H7 (cell line): ENCODE data around the gene DECR2. TPM values are rescaled to one million over a fixed set of nuclear protein-coding genes. Genes with fewer than 3 reads are reported as not detected.

Source experiments
- DNase-seq: peaks from one replicate; pipeline ENCODE4 v3.0.0; 2012
- H3K27me3 ChIP-seq: 2 replicates; pipeline ENCODE4 v1.6.0; 2011; ENCODE audit warnings: mild to moderate bottlenecking, low read length; ENCODE audit not compliant: control insufficient read depth, insufficient read depth
- H3K36me3 ChIP-seq: replicated peaks from 2 replicates; pipeline ENCODE4 v1.5.1; 2011; ENCODE audit warnings: low read length; ENCODE audit not compliant: control insufficient read depth, insufficient read depth
- H3K4me3 ChIP-seq: 2 replicates; pipeline ENCODE4 v1.5.1; 2011; ENCODE audit warnings: low read depth, mild to moderate bottlenecking, control low read depth, low read length, moderate library complexity; ENCODE audit not compliant: insufficient read depth
- total RNA-seq: library from RNA; depleted of rRNA; stranded (reverse); fragments of >200 nt; shearing (Covaris generic); gene quantifications from 2 replicates; pipeline ENCODE4 v1.2.3, GENCODE V29; 2014; rRNA removed

Gene DECR2
- 20.1 and 21.4 TPM in 2 replicates for total RNA-seq

GRCh38 chr16:401468-402348 lies at the start of gene DECR2:
TSS of gene DECR2 (plus strand) at chr16:401885. CDS start at chr16:401964, 79 bp downstream.
- H3K36me3 ChIP-seq: peaks cover 7% of the 10 kb centered on the region

GRCh38 chr16:352547-353403 lies 48.9 kb upstream of the DECR2 start, which contains the start of gene AXIN1:
TSS of gene AXIN1 (minus strand) at chr16:352723. CDS start at chr16:347025, 5,698 bp downstream.
- peak within 1 kb of the TSS; percentile 69 for H3K4me3 ChIP-seq
- 0 out of 2 replicates have a peak, but pooled peaks cover 1% of the 10 kb centered on the region for H3K36me3 ChIP-seq
- H3K27me3 ChIP-seq: no peaks in the 10 kb centered on the region
- peak; percentile 99 for DNase-seq

More at GRCh38 chr16:401468-402348, at the start of gene DECR2:
- peak; percentile 100 for DNase-seq
- H3K27me3 ChIP-seq: no peaks in the 10 kb centered on the region
- peak within 1 kb of the TSS; percentile 86 for H3K4me3 ChIP-seq

GRCh38 chr16:353404-354290 lies 48.0 kb upstream of the DECR2 start:
- Histone ChIP-seq H3K27me3 (no peaks in the 10 kb centered on the region), H3K36me3 (0 out of 2 replicates have a peak, but pooled peaks cover 1% of the 10 kb centered on the region), H3K4me3 (peak overlapping the region; percentile 52)
- no peak for DNase-seq

- H3K4me3 ChIP-seq: no peak overlapping the region
- H3K36me3 ChIP-seq: 0 out of 2 replicates have a peak, but pooled peaks cover 1% of the 10 kb centered on the region
- DNase-seq: no peak
Measured at GRCh38 chr16:354291-354881, 47.3 kb upstream of the DECR2 start.

GRCh38 chr16:354971-355461 lies 46.7 kb upstream of the DECR2 start:
- no peaks in the 10 kb centered on the region for H3K27me3 ChIP-seq
- 0 out of 2 replicates have a peak, but pooled peaks cover 1% of the 10 kb centered on the region for H3K36me3 ChIP-seq
- DNase-seq: no peak
- H3K4me3 ChIP-seq: no peak overlapping the region

More at GRCh38 chr16:354291-354881, 47.3 kb upstream of the DECR2 start:
- no peaks in the 10 kb centered on the region for H3K27me3 ChIP-seq

- no peaks in the 10 kb centered on the region for H3K36me3 ChIP-seq
- H3K27me3 ChIP-seq: no peaks in the 10 kb centered on the region
- no peak overlapping the region for H3K4me3 ChIP-seq
- DNase-seq: no peak
Measured at GRCh38 chr16:356741-357140, 44.9 kb upstream of the DECR2 start.

- H3K4me3 ChIP-seq: no peak overlapping the region
Measured at GRCh38 chr16:359067-359763, 42.5 kb upstream of the DECR2 start.

GRCh38 chr16:359871-360697 lies 41.6 kb upstream of the DECR2 start:
- no peaks in the 10 kb centered on the region for H3K27me3 ChIP-seq
- H3K4me3 ChIP-seq: no peak overlapping the region
- no peak for DNase-seq
- no peaks in the 10 kb centered on the region for H3K36me3 ChIP-seq

More at GRCh38 chr16:359067-359763, 42.5 kb upstream of the DECR2 start:
- H3K27me3 ChIP-seq: no peaks in the 10 kb centered on the region
- H3K36me3 ChIP-seq: no peaks in the 10 kb centered on the region
- no peak for DNase-seq

GRCh38 chr16:360698-361336 lies 40.9 kb upstream of the DECR2 start:
- no peaks in the 10 kb centered on the region for H3K36me3 ChIP-seq
- no peak overlapping the region for H3K4me3 ChIP-seq
- no peak for DNase-seq
- H3K27me3 ChIP-seq: no peaks in the 10 kb centered on the region

GRCh38 chr16:361341-361871 lies 40.3 kb upstream of the DECR2 start:
- H3K4me3 ChIP-seq: no peak overlapping the region
- DNase-seq: peak; percentile 79

GRCh38 chr16:361872-362701 lies 39.6 kb upstream of the DECR2 start:
- no peaks in the 10 kb centered on the region for H3K27me3 ChIP-seq
- no peak overlapping the region for H3K4me3 ChIP-seq
- peaks cover 1% of the 10 kb centered on the region; the same call in 1 of the 2 replicates for H3K36me3 ChIP-seq
- DNase-seq: peak; percentile 97

More at GRCh38 chr16:361341-361871, 40.3 kb upstream of the DECR2 start:
- Histone ChIP-seq H3K27me3 (no peaks in the 10 kb centered on the region), H3K36me3 (no peaks in the 10 kb centered on the region)
